Measurements from ENCODE around the gene PARD3B. TPM values are rescaled to one million over a fixed set of nuclear protein-coding genes. Genes with fewer than 3 reads are reported as not detected.

The PARD3B gene
- total and polyA plus RNA-seq, 2 of the 8 experiments (the other 6 are each of a cell fraction or from before 2014, with no cell fraction given) = 1.2 to 5.7 TPM

- Histone ChIP-seq H4K8ac (ENCODE audit: extremely low read depth, insufficient read depth, low read length) (no peak overlapping the region), H2BK120ac (replicated peaks; ENCODE audit: low read depth, low read length) (no peak overlapping the region), H2AK5ac (ENCODE audit: low read depth, low read length) (no peak overlapping the region), H3K18ac (ENCODE audit: extremely low read depth, low read length) (no peak overlapping the region), H3K36me3 (ENCODE audit: control insufficient read depth in 2 of 4, insufficient read depth in 4 of 4, low read length in 3 of 4) (peaks cover 0 to 2% (median 0%) of the 10 kb centered on the region in 4 experiments; a peak in 1 of 8 replicates), H3K27ac (ENCODE audit: low read depth, low read length) (no peak overlapping the region), H3K9me3 (ENCODE audit: insufficient read depth in 2 of 2, low read depth in 1 of 2, low read length in 1 of 2) (no peaks in the 10 kb centered on the region), H3K4me3 (ENCODE audit: extremely low read depth in 1 of 4, insufficient read depth in 2 of 4, low read depth in 3 of 4, low read length in 4 of 4) (no peak overlapping the region), H3K79me1 (ENCODE audit: low read depth, low read length) (no peaks in the 10 kb centered on the region), H3K14ac (ENCODE audit: insufficient read length) (no peak overlapping the region), H3K27me3 (replicated peaks in 1 of 4; ENCODE audit: control insufficient read depth in 3 of 4, extremely low read depth in 1 of 4, insufficient read depth in 3 of 4, low read length in 3 of 4) (no peaks in the 10 kb centered on the region), H2AFZ (ENCODE audit: low read length) (no peak overlapping the region), H2BK20ac (ENCODE audit: low read length) (no peak overlapping the region), H4K5ac (ENCODE audit: insufficient read length, low read depth, low read length) (no peak overlapping the region), H3K4me2 (ENCODE audit: insufficient read depth in 1 of 2, low read depth in 2 of 2, low read length in 2 of 2) (no peak overlapping the region), H2BK12ac (ENCODE audit: low read depth, low read length) (no peak overlapping the region), H2BK5ac (ENCODE audit: low read depth, low read length) (no peak overlapping the region), H2BK15ac (ENCODE audit: low read length) (no peak overlapping the region), H4K91ac (replicated peaks; ENCODE audit: insufficient read length, low read length) (no peak overlapping the region), H3K9ac (replicated peaks in 1 of 4; ENCODE audit: extremely low read depth in 1 of 4, low read depth in 3 of 4, low read length in 3 of 4) (no peak overlapping the region), H3K23ac (ENCODE audit: insufficient read length) (no peak overlapping the region), H3K79me2 (ENCODE audit: control insufficient read depth in 1 of 2, insufficient read depth in 2 of 2, low read length in 2 of 2) (no peaks in the 10 kb centered on the region), H3K4me1 (replicated peaks in 1 of 4; ENCODE audit: control insufficient read depth in 3 of 4, insufficient read depth in 4 of 4, low read length in 3 of 4) (0 out of 7 replicates have a peak, but pooled peaks cover 0 to 3% (median 0%) of the 10 kb centered on the region in 4 experiments), H3K56ac (replicated peaks; ENCODE audit: insufficient read length, low read depth, low read length) (no peak overlapping the region), H4K20me1 (replicated peaks in 1 of 2; ENCODE audit: control insufficient read depth in 1 of 2, insufficient read depth in 2 of 2, low read length in 2 of 2) (no peaks in the 10 kb centered on the region), H3K4ac (replicated peaks; ENCODE audit: insufficient read length, low read depth, low read length) (no peak overlapping the region), H3K23me2 (ENCODE audit: low read depth, low read length) (no peaks in the 10 kb centered on the region)
- ChIA-PET POLR2A (ENCODE audit: partially characterized antibody) (no interaction called here), CTCF (ENCODE audit: partially characterized antibody) (no interaction called here)
- no peak for FAIRE-seq
- no peak for DNase-seq (ENCODE audit: low read depth in 1 of 2, low spot score in 2 of 2)
- TF ChIP-seq RXRA (IDR thresholded peaks at IDR 0.05; ENCODE audit: insufficient read depth, low read depth, low read length) (no peak), MAFK (IDR thresholded peaks at IDR 0.05; ENCODE audit: low read depth, low read length) (no peak; the same call in 1 of the 2 replicates), SUZ12 (IDR thresholded peaks at IDR 0.05; ENCODE audit: low read length) (no peak), SIX5 (IDR thresholded peaks at IDR 0.05; ENCODE audit: low read depth, low read length) (no peak), GABPA (IDR thresholded peaks at IDR 0.05; ENCODE audit: borderline replicate concordance, insufficient read depth, low read length) (no peak), SP4 (IDR thresholded peaks at IDR 0.05; ENCODE audit: low read length) (no peak), EGR1 (IDR thresholded peaks at IDR 0.05; ENCODE audit: borderline replicate concordance, low read depth, low read length) (no peak), TCF12 (IDR thresholded peaks at IDR 0.05; ENCODE audit: low read depth, low read length) (no peak), CTBP2 (IDR thresholded peaks at IDR 0.05; ENCODE audit: borderline replicate concordance, insufficient read depth, insufficient read length, low read length) (no peak), CHD1 (IDR thresholded peaks at IDR 0.05; ENCODE audit: low read depth, low read length) (no peak), EP300 (IDR thresholded peaks at IDR 0.05; ENCODE audit: borderline replicate concordance in 1 of 2, low read depth in 2 of 2, low read length in 2 of 2) (no peak)
- TF ChIP-seq, protein P1, sequence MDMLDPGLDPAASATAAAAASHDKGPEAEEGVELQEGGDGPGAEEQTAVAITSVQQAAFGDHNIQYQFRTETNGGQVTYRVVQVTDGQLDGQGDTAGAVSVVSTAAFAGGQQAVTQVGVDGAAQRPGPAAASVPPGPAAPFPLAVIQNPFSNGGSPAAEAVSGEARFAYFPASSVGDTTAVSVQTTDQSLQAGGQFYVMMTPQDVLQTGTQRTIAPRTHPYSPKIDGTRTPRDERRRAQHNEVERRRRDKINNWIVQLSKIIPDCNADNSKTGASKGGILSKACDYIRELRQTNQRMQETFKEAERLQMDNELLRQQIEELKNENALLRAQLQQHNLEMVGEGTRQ (IDR thresholded peaks at IDR 0.05; ENCODE audit: low read length) = no peak
- TF ChIP-seq, protein P2, sequence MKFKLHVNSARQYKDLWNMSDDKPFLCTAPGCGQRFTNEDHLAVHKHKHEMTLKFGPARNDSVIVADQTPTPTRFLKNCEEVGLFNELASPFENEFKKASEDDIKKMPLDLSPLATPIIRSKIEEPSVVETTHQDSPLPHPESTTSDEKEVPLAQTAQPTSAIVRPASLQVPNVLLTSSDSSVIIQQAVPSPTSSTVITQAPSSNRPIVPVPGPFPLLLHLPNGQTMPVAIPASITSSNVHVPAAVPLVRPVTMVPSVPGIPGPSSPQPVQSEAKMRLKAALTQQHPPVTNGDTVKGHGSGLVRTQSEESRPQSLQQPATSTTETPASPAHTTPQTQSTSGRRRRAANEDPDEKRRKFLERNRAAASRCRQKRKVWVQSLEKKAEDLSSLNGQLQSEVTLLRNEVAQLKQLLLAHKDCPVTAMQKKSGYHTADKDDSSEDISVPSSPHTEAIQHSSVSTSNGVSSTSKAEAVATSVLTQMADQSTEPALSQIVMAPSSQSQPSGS (IDR thresholded peaks at IDR 0.05; ENCODE audit: low read length) = no peak
Measured at GRCh38 chr2:204751472-204751871, 206.2 kb downstream of the PARD3B start.

All from H1 (cell line).